ENCODE data around the gene MFNG.

The MFNG gene

GRCh38 chr22:37420686-37421467 lies 65.3 kb downstream of the MFNG start:
- no peak for FAIRE-seq

GRCh38 chr22:37419969-37420685 lies 66.1 kb downstream of the MFNG start:
- FAIRE-seq: no peak

- FAIRE-seq: no peak
Observed at GRCh38 chr22:37419370-37419968, 66.7 kb downstream of the MFNG start.
